Measurements from ENCODE around the gene CCDC122. TPM values are rescaled to one million over a fixed set of nuclear protein-coding genes. Genes with fewer than 3 reads are reported as not detected.

Gene CCDC122
- total RNA-seq, 2 experiments from 2014 or later, result 0.52 to 0.64 TPM

- peaks cover 18% of the 10 kb centered on the region for H3K36me3 Mint-ChIP-seq (ENCODE audit: low read depth)
- no peaks in the 10 kb centered on the region for H3K4me1 Mint-ChIP-seq (ENCODE audit: low read depth)
- H3K27ac Mint-ChIP-seq, result no peak overlapping the region
- peaks cover 10% of the 10 kb centered on the region for H3K9me3 Mint-ChIP-seq
- Histone ChIP-seq H3K27ac (ENCODE audit: low read depth in 1 of 2, low read length in 2 of 2) (no peak overlapping the region), H3K36me3 (ENCODE audit: insufficient read depth, low read length) (no peaks in the 10 kb centered on the region), H3K4me3 (ENCODE audit: low read length) (no peak overlapping the region), H3K27me3 (ENCODE audit: control insufficient read depth in 1 of 2, insufficient read depth in 2 of 2, low read length in 2 of 2) (peaks cover 0 to 3% of the 10 kb centered on the region in 2 experiments), H3K9me3 (ENCODE audit: control insufficient read depth in 1 of 2, insufficient read depth in 1 of 2, low read length in 2 of 2) (peaks cover 5 to 18% of the 10 kb centered on the region in 2 experiments), H3K4me1 (ENCODE audit: insufficient read depth, low read length) (no peaks in the 10 kb centered on the region)
- DNase-seq, result no peak
- CTCF ChIA-PET, result no interaction called here
- no peak for ATAC-seq (ENCODE audit: poor library complexity)
- POLR2A ChIA-PET, result no interaction called here
- TF ChIP-seq CTCF (IDR thresholded peaks at IDR 0.05), result no peak
- peaks cover 4% of the 10 kb centered on the region for H3K27me3 Mint-ChIP-seq
- intact Hi-C loops (cut with DNase I, micrococcal nuclease), result no loop called here
- no peak overlapping the region for H3K4me3 Mint-ChIP-seq
These were observed 32.9 kb downstream of the CCDC122 start for GRCh38 chr13:43846496-43847158.

- Mint-ChIP-seq H3K27me3 (no peaks in the 10 kb centered on the region), H3K36me3 (ENCODE audit: low read depth) (no peaks in the 10 kb centered on the region), H3K27ac (no peak overlapping the region), H3K4me3 (no peak overlapping the region), H3K9me3 (peaks cover 4% of the 10 kb centered on the region), H3K4me1 (ENCODE audit: low read depth) (no peaks in the 10 kb centered on the region)
- Histone ChIP-seq H3K27ac (ENCODE audit: low read depth in 1 of 2, low read length in 2 of 2) (no peak overlapping the region), H3K4me1 (ENCODE audit: insufficient read depth, low read length) (no peaks in the 10 kb centered on the region), H3K36me3 (ENCODE audit: insufficient read depth, low read length) (no peaks in the 10 kb centered on the region), H3K27me3 (ENCODE audit: control insufficient read depth in 1 of 2, insufficient read depth in 2 of 2, low read length in 2 of 2) (no peaks in the 10 kb centered on the region), H3K9me3 (ENCODE audit: control insufficient read depth in 1 of 2, insufficient read depth in 1 of 2, low read length in 2 of 2) (no peaks in the 10 kb centered on the region), H3K4me3 (ENCODE audit: low read length) (no peak overlapping the region)
- DNase-seq (no peak), ATAC-seq (ENCODE audit: poor library complexity) (no peak)
- POLR2A ChIA-PET, result no interaction called here
- no peak for TF ChIP-seq CTCF (IDR thresholded peaks at IDR 0.05)
- intact Hi-C loops (cut with DNase I, micrococcal nuclease), result no loop called here
- CTCF ChIA-PET, result no interaction called here
These were observed 40.6 kb downstream of the CCDC122 start for GRCh38 chr13:43838909-43839308.

- Mint-ChIP-seq H3K4me3 (no peak overlapping the region), H3K9me3 (no peaks in the 10 kb centered on the region), H3K27me3 (peaks cover 4% of the 10 kb centered on the region), H3K27ac (no peak overlapping the region), H3K36me3 (ENCODE audit: low read depth) (no peaks in the 10 kb centered on the region), H3K4me1 (ENCODE audit: low read depth) (no peaks in the 10 kb centered on the region)
- no peaks in the 10 kb centered on the region for H3K4me1 ChIP-seq (ENCODE audit: insufficient read depth, low read length)
- no peaks in the 10 kb centered on the region for H3K9me3 ChIP-seq (ENCODE audit: control insufficient read depth in 1 of 2, insufficient read depth in 1 of 2, low read length in 2 of 2)
- intact Hi-C loops (cut with DNase I, micrococcal nuclease), result no loop called here
- H3K4me3 ChIP-seq (ENCODE audit: low read length), result no peak overlapping the region
- ATAC-seq (ENCODE audit: poor library complexity) (no peak), DNase-seq (peak in 1 of 14 experiments; percentile 7)
- no peaks in the 10 kb centered on the region for H3K36me3 ChIP-seq (ENCODE audit: insufficient read depth, low read length)
- ChIA-PET CTCF (no interaction called here), POLR2A (no interaction called here)
- no peak for TF ChIP-seq CTCF (IDR thresholded peaks at IDR 0.05)
- no peak overlapping the region for H3K27ac ChIP-seq (ENCODE audit: low read depth in 1 of 2, low read length in 2 of 2)
- no peaks in the 10 kb centered on the region for H3K27me3 ChIP-seq (ENCODE audit: control insufficient read depth in 1 of 2, insufficient read depth in 2 of 2, low read length in 2 of 2)
These were observed 43.8 kb downstream of the CCDC122 start for GRCh38 chr13:43835701-43836100.
